ENCODE results near the gene AP1M2.
"Not testable (repeated sequence)": the region's sequence is repeated elsewhere in the genome, so short reads cannot be mapped to it uniquely, and the experiment has no call there.

The AP1M2 gene

DNA sequence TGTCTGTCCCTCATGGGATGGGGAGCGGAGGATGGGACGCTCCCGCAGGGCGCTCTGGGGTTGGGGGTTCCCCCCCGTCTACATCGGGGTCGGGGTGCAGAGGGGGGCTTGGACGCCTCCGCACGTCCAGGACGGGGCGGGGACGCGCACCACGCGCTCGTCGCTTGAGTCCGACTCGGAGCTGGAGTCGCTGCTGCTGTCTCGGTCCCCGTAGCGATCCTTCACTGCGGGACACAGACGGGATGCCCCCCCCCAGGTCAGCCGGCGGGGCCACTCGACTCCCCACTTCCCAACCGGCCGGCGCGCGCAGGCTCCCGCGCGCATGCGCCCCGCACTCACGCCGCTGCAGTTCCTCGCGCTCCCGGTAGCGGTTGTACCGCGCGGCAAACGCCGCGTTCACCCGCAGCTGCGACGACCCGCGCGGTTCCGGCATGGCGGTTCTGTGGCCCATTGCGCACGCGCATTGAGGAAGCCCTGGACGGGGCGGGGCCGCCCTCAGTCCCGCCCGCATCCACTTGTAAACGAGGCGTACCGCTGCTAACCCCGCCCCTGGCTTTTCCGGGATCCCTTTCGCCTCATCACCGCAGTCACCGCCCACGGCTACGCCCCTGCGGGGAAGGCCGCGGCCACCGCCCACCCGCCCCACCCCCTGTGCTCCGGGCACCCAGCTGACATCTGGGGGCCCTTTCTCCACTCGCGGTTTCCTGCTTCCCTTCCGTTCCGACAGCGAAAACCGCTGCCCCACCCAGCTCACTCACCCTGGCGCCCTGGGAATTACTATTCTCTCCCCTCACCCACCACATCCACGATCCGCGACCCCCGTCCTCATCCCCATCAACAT is 21.3 kb downstream of the AP1M2 start, which contains the start of gene KRI1:
Gene KRI1, minus strand, starts transcription at position 444 of the 841 bp plus-strand sequence. Its CDS starts 11 bp downstream, at position 433.
- DNase-seq (ENCODE audit: low read depth in 4 of 4, low spot score in 1 of 4), result peak; percentile 95 to 99 (median 96)

DNA sequence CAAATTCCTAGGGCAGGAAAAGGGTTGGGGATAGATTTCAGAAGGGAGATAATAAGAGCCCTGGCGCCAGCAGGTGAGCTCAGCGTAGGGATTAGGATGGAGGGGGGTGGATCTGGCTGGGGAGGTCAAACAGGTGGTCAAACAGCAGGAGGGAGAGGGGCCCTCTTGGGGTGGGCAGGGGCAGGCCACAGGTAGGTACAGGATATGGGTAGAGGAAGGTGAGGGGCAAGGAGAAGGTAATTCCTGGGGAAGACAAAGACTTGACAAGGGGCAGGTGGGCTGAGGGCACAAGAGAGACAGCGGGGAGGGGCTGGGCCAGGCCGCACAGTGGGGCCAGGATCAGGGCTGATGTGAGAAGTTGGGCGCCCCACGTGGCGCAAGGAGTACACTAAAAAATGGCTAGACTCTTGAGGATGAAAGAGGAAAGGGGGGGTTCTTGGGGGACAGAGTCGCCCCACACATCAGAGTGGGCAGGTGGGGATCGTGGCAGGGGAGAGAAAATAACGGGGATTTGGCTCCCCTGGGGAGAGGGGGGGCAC is 22.0 kb downstream of the AP1M2 start:
- DNase-seq (ENCODE audit: low read depth in 4 of 4, low spot score in 1 of 4), result peak in 2 of 4 experiments; percentile 42 to 55

DNA sequence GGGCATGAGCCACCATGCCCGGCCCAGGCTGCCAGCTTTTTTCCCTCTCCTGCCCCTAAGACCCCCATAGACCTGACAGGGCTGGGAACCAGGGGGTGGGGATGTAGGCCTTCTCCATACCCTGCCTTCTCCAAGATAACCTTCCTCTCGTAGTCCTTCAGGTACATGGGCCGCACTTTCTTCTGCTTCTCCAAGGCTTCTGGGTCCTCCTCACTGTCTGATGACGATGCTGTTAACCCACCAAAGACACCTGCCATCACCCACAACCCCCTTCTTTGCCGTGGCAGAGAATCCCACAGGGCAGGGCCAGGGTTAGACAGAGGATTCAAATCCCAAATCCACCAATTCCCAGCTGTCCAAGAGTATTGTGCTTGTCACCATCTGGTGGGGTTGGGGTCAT is 24.5 kb downstream of the AP1M2 start:
- no peak for DNase-seq (ENCODE audit: low read depth in 4 of 4, low spot score in 1 of 4)

DNA sequence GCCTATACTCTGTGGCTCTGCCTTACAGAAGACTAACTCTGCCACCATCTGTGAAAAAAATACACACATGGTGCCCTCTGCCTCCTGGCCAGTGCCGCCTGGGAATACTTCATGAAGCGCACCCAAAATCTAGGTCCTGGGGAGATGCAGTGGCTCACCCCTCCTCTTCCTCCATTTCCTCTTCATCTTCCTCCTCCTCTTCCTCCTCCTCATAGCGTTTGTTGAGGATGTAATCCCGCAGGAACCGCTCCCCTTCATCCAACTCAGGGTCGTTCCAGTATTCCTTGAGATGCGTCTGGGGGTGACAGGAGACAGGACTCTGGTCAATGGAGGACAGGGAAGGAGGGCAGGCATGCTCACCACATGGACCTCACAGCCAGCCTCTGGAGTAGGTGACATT is 27.0 kb downstream of the AP1M2 start:
- no peak for DNase-seq (ENCODE audit: low read depth in 4 of 4, low spot score in 1 of 4)

DNA sequence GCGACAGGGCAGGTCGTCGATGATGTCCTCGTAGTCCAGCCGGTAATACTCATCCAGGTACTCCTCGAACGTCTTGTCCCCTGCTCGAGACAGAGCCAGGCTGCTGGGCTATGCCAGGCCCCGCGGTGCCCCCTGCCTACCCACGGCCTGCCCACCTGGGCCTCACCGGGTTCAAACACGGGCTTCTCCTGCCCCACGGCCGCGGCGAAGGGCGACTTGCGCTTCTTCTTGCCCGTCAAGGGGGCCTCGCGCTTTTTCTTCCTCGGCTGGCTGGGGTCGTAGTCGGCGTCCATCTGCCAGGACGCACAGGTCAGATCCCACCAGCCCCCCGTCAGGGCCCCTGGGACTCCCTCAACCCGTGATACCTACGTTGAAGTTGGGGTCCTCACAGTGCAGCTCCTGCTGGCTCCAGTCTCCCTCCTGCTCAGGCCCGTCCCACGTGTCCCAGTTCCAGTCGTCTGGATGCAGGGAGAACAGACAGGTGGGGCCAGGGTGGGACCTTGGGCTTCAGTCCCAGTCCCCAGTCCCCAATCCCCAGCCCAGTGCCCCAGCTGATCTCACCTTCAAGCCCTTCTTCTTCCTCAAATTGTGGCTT is 29.4 kb downstream of the AP1M2 start:
- DNase-seq (ENCODE audit: low read depth in 4 of 4, low spot score in 1 of 4), result no peak

DNA sequence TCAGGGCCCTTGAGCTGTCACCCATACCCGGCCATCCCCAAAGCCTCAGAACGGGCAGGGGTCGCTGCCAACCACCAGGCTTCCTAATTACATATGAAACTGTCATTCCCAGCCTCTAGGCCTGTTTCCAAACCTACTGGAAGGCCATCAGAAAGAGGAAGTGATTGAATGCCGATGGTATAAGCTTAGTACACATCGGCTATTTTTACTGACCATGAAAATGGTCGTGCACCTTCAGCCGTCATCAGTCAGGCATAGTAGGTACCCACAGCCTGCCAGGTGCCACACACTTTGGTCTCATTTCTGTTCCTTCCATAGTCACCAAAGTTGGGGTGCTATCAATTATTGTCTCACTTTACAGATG is 31.5 kb downstream of the AP1M2 start:
- DNase-seq (ENCODE audit: low read depth in 4 of 4, low spot score in 1 of 4), result no peak

DNA sequence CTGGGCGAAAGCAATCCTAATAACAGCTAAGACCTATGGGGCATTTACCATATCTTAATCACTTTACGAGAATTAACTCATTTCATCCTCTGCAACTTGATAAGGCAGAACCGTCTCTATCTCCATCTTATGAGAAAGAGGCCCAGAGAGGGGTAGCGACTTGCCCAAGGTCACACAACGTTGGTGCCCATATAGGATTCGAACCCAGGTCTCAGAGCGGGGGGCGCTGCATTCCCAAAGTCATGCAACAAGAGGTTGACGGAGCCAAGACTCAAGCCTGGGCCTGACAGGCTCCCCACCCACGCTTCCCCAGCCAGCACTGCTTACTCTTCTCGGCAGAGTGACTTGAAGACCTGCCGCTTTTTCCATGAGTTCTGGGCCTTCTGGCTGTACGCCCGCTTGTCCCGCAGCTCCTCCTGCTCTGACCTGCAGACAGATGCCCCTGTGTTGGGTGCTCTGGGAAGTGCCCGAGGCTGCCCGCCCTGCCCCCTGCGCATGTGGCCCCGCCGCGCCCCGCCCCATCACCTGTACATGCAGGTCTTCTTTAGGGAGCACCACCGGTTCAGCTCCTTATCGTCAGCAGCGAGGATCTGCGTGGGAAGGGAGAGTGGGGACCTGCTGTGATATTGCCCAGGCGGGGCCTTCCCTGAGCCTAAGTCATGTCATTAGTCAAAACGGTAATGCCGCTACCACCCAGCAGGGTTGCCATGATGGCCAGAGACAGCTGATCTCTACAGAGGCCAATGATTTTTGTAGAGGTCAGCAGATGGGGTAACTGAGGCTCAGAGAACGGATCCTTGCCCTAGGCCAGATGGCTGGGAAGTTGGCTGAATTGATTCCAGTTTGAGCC is 32.1 kb downstream of the AP1M2 start:
- DNase-seq (ENCODE audit: low read depth in 4 of 4, low spot score in 1 of 4), result no peak

DNA sequence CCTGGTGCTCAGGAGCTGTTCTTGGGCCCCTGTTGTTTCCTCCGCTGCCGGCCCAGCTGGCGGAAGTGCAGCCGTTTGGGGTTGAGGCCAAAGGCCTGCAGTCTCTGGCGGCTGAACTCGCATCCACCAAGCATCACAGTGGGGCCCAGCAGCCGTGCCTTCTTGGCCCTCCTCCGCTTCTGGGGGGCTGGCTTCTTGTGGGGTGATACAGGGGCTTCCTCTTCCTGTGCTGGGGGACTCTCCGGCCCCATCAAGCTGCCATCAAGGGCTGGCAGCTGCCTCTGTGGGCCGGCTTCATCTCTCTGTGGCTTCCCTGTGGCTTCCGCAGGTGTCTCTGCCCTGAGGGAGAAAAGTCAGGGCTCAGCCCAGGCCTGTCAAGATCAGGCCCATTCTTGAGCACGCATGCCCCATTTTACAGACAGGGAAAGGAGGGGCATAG is 33.1 kb downstream of the AP1M2 start:
- DNase-seq (ENCODE audit: low read depth in 4 of 4, low spot score in 1 of 4), result no peak

DNA sequence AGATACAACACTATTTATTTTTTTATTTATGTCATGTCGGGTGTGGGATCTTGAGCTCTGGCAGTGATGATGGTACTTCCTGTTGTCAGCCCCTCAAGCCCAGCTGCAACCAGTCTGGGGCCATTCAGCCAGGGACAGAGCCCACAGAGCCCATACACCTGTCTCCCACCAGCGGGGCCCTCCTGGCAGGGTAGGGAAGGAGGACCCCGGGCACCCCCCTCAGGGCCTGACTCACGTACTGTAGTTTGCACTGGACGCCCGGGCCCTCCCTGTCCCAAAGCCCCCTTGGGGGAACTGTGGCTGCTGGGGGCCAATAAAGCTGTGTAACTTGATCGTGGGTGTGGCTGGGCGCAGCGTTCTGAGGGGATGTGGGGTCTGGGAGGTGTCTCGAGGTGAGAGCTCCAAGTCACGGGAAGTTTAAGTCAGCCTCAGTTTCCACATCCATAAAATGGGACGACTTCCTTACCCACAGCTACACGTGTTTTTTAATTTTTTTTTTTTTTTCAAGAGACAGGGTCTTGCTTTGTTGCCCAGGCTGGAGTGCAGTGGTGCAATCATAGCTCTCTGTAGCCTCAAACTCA is 33.9 kb downstream of the AP1M2 start:
- DNase-seq (ENCODE audit: low read depth in 4 of 4, low spot score in 1 of 4), result no peak

DNA sequence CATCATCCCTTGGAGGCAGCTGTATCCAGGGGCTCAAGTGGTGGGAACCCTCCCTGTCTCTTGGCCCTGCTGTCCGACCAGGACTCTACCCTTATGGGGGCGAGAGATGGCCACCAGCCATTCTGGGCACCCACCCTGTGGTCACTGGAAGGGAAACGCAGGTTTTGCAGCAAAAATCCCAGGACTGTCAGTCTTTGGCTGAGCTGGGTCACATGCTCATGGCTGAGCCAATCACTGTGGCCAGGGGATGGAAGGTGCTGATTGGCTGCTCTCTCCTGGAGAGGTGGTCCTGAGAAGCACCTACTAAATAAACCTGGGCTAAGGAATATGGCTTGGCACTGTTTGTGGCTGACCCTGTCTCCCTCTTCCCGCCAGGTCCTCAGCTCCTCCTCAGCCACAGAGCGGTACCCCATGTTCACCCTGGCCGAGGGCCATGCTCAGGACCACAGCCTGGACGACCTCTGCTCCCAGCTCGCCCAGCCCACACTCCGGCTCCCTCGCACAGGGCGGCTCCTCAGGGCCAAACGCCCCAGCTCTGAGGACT is 34.5 kb downstream of the AP1M2 start:
- DNase-seq (ENCODE audit: low read depth in 4 of 4, low spot score in 1 of 4), result no peak

DNA sequence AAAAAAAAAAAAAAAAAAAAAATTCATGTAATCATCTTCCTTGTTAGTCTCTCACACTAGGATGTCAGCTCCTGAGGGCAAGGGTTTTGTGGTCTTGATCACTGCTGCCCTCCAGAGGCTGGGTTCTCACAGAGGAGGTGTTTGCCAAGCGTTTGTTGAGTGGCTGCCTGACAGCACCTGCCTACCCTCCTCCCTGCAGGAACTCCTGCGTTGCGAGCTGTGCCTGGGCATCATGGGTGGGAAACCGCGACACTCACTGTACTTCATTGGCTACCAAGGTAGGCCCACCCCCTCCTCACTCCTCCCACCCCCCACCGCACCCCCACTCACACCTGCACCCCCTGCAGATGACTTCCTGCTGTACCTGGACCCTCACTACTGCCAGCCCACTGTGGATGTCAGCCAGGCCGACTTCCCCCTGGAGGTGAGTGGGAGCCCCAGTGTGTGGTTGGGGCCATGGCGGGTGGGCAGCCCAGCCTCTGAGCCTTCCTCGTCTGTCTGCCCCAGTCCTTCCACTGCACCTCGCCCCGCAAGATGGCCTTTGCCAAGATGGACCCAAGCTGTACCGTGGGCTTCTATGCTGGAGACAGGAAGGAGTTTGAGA is 35.3 kb downstream of the AP1M2 start:
- DNase-seq (ENCODE audit: low read depth in 4 of 4, low spot score in 1 of 4), result no peak

DNA sequence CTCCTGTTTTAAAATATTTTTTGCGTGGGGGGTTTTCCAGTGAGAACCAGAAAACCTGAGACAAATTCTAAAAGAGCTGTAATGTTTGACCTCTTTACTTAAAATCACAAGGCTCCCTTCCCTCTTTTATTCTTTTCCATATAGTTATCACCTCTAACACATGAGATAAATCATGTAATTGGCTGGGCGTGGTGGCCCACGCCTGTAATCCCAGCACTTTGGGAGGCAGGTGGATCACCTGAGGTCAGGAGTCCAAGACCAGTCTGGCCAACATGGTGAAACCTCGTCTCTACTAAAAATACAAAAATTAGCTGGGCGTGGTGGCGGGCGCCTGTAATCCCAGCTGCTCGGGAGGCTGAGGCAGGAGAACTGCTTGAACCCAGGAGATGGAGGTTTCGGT is 36.1 kb downstream of the AP1M2 start:
- not testable (repeated sequence) for DNase-seq (ENCODE audit: low read depth in 4 of 4, low spot score in 1 of 4)

DNA sequence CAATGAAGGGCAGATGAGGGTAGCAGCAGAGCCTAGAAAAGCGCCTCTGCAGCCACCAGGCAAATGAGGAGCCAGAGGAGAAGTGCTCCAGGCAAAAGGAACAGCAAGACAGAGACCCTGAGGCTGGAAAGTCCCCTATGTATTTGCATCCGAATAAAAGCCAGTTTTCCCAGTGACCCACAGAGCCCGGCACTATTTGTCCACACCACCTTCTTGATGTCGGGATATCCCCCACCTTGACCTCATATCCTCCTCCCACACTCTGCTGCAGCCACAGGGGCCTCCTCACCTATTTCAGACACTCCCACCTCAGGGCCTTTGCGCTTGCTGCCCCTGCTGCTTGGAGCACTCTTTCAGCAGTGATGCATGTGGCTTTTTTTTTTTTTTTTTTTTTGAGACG is 36.8 kb downstream of the AP1M2 start:
- DNase-seq (ENCODE audit: low read depth in 4 of 4, low spot score in 1 of 4), result no peak

DNA sequence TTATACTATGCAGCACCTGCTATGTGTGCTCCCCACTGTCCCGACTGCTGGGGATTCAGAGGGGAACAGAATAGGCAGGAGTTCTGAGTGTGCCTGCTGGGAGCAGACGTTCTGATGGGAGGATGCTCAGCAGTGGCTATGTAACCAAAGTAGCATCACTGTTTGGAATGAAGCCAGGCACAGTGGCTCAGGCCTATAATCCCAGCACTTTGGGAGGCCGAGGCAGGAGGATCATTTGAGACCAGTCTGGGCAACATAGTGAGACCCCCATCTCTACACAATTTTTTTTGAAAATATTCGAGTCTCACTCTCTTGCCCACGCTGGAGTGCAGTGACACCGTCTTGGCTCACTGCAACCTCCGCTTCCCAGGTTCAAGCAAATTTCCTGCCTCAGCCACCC is 37.4 kb downstream of the AP1M2 start:
- DNase-seq (ENCODE audit: low read depth in 4 of 4, low spot score in 1 of 4), result no peak

DNA sequence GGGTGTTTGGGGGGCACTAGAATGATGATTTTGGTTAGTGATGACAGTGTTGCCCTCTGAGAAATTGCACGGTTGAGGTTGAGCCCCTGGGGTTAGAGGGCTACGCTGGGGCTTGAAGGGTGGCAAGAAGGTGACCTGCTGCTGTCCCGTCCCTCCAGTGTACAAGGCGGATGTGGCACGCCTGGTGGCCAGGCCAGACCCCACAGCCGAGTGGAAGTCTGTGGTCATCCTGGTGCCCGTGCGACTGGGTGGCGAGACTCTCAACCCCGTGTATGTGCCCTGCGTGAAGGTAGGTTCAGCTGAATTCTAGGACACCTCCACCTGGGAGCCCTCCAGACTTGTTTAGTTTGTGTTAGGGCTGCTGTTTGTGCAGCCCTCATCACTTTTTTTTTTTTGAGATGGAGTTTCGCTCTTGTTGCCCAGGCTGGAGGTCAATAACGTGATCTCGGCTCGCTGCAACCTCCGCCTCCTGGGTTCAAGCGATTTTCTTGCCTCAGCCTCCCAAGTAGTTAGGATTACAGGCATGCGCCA is 38.3 kb downstream of the AP1M2 start:
- no peak for DNase-seq (ENCODE audit: low read depth in 4 of 4, low spot score in 1 of 4)

DNA sequence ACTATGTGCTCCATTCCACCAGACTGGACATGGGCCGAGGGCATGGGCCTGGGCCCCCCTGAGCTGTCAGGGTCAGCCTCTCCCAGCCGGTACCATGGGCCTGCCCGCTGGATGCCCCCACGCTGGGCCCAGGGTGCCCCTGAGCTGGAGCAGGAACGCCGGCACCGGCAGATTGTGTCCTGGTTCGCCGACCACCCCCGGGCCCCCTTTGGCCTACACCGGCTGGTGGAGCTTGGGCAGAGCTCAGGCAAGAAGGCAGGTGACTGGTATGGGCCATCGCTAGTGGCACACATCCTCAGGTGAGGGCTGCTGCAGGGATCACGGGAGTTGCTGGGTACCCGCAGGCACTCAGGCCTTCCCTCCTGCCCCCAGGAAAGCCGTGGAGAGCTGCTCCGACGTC is 40.3 kb downstream of the AP1M2 start:
- no peak for DNase-seq (ENCODE audit: low read depth in 4 of 4, low spot score in 1 of 4)

DNA sequence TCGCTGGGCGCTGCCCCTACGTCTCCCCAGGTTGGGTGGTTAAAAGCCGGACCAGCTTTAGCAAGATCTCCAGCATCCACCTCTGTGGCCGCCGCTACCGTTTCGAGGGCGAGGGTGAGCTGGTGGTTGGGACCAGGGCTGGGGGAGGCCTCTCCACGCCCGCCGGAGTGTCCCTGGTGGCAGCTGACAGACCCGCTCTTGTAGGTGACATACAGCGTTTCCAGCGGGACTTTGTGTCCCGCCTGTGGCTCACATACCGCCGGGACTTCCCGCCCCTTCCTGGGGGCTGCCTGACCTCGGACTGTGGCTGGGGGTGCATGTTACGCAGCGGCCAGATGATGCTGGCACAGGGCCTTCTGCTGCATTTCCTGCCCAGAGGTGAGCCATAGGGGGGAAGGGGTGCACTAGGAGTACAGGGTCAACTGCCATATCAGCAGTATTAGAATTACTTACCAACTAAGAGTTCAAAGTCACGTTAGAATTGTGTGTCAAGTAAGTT is 42.3 kb downstream of the AP1M2 start:
- DNase-seq (ENCODE audit: low read depth in 4 of 4, low spot score in 1 of 4), result no peak

DNA sequence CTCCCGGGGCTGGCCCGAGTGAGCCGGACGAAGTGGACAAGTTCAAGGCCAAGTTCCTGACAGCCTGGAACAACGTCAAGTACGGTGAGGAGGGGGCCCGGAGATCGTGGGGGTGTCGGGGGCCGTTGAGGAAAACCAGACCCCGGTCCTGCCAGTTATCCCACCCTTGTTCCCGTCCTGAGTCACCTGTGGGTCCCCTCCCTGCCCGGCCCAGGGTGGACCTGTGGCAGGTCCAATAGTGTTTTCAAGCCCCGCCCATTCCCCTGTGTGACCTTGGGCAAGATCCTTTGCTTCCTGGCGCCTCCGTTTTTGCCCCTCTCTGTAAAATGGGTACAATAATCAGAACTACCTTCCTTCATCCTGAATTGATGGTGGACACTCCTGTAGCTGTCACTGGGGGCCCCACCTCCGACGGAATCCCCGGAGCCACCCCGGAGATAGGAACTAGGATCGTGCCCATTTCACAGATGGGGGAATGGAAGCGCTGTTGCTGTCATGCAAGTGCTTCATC is 42.8 kb downstream of the AP1M2 start:
- no peak for DNase-seq (ENCODE audit: low read depth in 4 of 4, low spot score in 1 of 4)

DNA sequence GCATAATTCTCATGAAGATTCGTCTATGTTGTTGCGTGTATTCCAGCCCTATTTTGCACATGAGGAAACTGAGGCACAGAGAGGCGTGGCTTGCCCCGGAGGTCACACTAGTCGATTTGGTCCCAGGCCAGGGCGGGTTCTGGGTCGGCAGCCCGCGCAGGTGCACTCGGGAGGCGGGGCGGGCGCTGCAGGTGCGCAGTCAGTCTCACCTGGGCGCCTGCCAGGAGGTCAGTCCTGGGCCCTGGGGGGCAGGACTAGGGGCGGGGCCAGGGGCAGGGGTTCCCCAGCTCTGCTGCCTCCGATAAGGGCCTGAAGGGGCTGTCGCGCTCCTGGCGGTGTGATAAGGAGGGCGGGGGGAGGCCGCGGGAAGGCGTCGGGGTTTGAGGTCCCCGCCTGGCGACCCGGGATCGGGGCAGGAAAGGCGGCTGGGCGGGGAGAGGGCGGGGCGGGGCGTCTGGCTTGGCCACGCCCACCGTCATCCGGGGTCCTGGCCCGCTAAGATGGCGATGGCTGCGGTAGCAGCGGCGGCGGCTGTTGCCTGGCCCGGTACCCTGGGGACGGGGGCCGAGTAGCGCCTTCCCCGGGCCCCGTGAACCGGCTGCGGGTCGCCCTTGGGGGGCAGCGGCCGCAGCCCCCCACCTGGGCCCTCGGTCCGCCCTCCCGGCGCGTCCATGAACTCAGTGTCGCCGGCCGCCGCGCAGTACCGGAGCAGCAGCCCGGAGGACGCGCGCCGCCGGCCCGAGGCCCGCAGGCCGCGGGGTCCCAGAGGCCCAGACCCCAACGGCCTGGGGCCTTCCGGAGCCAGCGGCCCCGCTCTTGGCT is 43.5 kb downstream of the AP1M2 start, which contains the start of gene ATG4D:
Gene ATG4D, plus strand, starts transcription at position 485 of the 822 bp plus-strand sequence. Its CDS starts 187 bp downstream, at position 672.
- peak; percentile 58 to 75 (median 71) for DNase-seq (ENCODE audit: low read depth in 4 of 4, low spot score in 1 of 4)
